Effector CD4-positive, alpha-beta T cell (primary cell): ENCODE measurements around the gene GRIK4.

ENCODE experiments used
- DNase-seq: peaks from one replicate; pipeline ENCODE4 v3.0.0-alpha.2; 2020

GRIK4 gene

GRCh38 chr11:120646206-120646605 is 134.7 kb downstream of the GRIK4 start:
- no peak for DNase-seq

GRCh38 chr11:120647681-120648080 is 136.1 kb downstream of the GRIK4 start:
- no peak for DNase-seq

GRCh38 chr11:120648771-120649170 is 137.2 kb downstream of the GRIK4 start:
- DNase-seq: no peak

GRCh38 chr11:120649316-120649715 is 137.8 kb downstream of the GRIK4 start:
- DNase-seq: no peak

GRCh38 chr11:120651396-120651795 is 139.8 kb downstream of the GRIK4 start:
- no peak for DNase-seq

- DNase-seq: no peak
Observed at GRCh38 chr11:120651836-120652235, 140.3 kb downstream of the GRIK4 start.

- DNase-seq: no peak
Observed at GRCh38 chr11:120652705-120653335, 141.3 kb downstream of the GRIK4 start.

GRCh38 chr11:120655589-120655988 is 144.0 kb downstream of the GRIK4 start:
- DNase-seq: no peak

GRCh38 chr11:120657306-120658070 is 145.9 kb downstream of the GRIK4 start:
- DNase-seq: no peak

GRCh38 chr11:120658071-120658423 is 146.5 kb downstream of the GRIK4 start:
- DNase-seq: no peak

- DNase-seq: no peak
Observed at GRCh38 chr11:120659076-120659475, 147.5 kb downstream of the GRIK4 start.

- no peak for DNase-seq
Observed at GRCh38 chr11:120660024-120660565, 148.5 kb downstream of the GRIK4 start.

GRCh38 chr11:120662071-120662676 is 150.6 kb downstream of the GRIK4 start:
- DNase-seq: no peak

GRCh38 chr11:120663142-120663541 is 151.6 kb downstream of the GRIK4 start:
- no peak for DNase-seq

- DNase-seq: no peak
Observed at GRCh38 chr11:120666121-120666639, 154.6 kb downstream of the GRIK4 start.

GRCh38 chr11:120667281-120667680 is 155.7 kb downstream of the GRIK4 start:
- no peak for DNase-seq

GRCh38 chr11:120667934-120668333 is 156.4 kb downstream of the GRIK4 start:
- DNase-seq: no peak

GRCh38 chr11:120668537-120668936 is 157.0 kb downstream of the GRIK4 start:
- DNase-seq: no peak

GRCh38 chr11:120674542-120674941 is 163.0 kb downstream of the GRIK4 start:
- DNase-seq: no peak

- no peak for DNase-seq
Observed at GRCh38 chr11:120675171-120675570, 163.6 kb downstream of the GRIK4 start.

GRCh38 chr11:120676991-120677390 is 165.4 kb downstream of the GRIK4 start:
- no peak for DNase-seq

- no peak for DNase-seq
Observed at GRCh38 chr11:120680322-120680721, 168.8 kb downstream of the GRIK4 start.
